Hepatocyte (in vitro differentiated cells): ENCODE data around the gene MAGEF1.

ENCODE experiments used
- CTCF ChIP-seq: fragments of 200-600 bp; sonication (generic); IDR thresholded peaks from 2 replicates; pipeline ENCODE4 v1.5.1; 2016; ENCODE audit warnings: antibody characterized with exemption, mild to moderate bottlenecking; ENCODE audit not compliant: poor library complexity
- EZH2 ChIP-seq: fragments of 200-600 bp; sonication (generic); IDR thresholded peaks from 2 replicates; pipeline ENCODE4 v1.6.1; 2016; ENCODE audit warnings: antibody characterized with exemption, mild to moderate bottlenecking, borderline replicate concordance

- TF ChIP-seq CTCF (no peak), EZH2 (no peak)
Measured at GRCh38 chr3:184761075-184761841, 49.4 kb upstream of the MAGEF1 start.
